Pons (tissue), 1 donor: ENCODE measurements around the gene KRTAP4-1.
"Not testable (repeated sequence)": the region's sequence is repeated elsewhere in the genome, so short reads cannot be mapped to it uniquely, and the experiment has no call there.

ENCODE experiments used
- DNase-seq: peaks from one replicate; pipeline ENCODE4 v3.0.0-alpha.2; 2016; ENCODE audit warnings: low spot score

Gene KRTAP4-1

GRCh38 chr17:41184480-41184961 is at the start of gene KRTAP4-1:
TSS of gene KRTAP4-1 (minus strand) at chr17:41184911. CDS start at chr17:41184854, 57 bp downstream.
- no peak for DNase-seq

- DNase-seq = not testable (repeated sequence)
Observed at GRCh38 chr17:41232399-41233105, 47.8 kb upstream of the KRTAP4-1 start, which contains the start of gene KRTAP9-3. TSS of gene KRTAP9-3 (plus strand) at chr17:41232449. CDS start at chr17:41232502, 53 bp downstream.

DNA sequence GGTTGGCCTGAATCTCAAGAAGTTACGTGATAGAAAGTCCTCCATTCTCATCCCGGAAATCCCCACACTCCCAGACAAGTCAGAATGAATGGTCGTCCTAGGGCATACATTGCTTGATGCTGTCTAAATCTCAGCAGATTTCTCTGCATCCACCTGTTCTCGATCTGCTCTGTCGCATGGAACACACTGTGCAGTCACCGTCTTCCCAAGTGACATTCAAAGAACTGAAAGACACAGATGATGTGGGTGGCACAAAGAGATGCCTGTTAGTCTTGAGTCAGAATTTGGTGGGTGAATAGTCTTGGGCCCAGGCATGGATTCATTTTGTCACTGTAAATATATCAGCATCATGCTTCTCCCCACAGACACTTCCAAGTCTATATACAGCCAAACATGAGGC is 47.0 kb upstream of the KRTAP4-1 start:
- DNase-seq = no peak

GRCh38 chr17:41230094-41230493 is 45.4 kb upstream of the KRTAP4-1 start:
- no peak for DNase-seq

- not testable (repeated sequence) for DNase-seq
Observed at GRCh38 chr17:41226598-41227095, 41.9 kb upstream of the KRTAP4-1 start, which contains the start of gene KRTAP9-2. TSS of gene KRTAP9-2 (plus strand) at chr17:41226648. CDS start at chr17:41226655, 7 bp downstream.

DNA sequence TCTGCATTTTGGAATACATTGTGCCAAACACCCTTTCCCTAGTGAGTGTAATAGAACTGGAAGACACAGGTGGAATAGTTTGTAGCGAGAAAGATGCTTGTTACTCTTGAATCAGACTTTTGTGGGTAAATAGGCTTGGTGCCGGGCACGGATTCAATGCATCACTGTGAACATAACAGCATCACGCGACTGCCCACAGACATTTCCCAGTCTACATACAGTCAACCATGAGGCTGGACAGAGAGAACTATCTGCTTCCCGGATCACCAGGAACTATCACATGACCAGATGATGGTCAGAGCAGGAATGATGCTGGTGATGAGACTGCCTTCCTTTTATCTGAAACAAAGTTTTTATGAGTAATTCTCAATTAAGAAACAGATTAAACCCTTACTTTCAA is 41.3 kb upstream of the KRTAP4-1 start:
- DNase-seq = no peak

- no peak for DNase-seq
Observed at GRCh38 chr17:41223821-41224220, 39.1 kb upstream of the KRTAP4-1 start.

GRCh38 chr17:41215681-41216080 is 31.0 kb upstream of the KRTAP4-1 start:
- no peak for DNase-seq

DNA sequence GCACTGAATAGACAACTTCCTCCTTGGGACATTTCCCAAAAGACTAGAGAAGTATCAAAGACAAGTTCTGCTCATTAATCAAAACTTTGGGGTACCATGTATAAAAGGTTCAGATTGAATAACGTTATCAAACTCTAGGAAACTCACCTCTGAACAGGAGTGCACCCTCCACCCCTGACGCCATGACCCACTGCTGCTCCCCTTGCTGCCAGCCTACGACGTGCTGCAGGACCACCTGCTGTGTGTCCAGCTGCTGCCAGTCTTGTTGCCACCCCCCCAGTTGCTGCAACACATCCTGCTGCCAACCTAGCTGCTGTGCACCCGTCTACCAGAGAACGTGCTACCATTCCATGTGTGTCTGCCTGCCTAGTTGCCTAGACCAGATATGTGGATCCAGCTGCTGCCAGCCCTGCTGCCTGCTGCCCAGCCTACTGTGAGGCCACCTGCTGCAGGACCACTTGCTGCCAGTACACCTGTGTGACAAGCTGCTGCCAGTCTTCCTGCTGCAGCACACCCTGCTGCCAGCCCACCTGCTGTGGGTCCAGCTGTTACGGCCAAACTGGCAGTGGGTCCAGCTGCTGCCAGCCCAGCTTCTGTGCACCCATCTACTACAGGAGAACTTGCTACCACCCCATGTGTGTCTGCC is 27.9 kb upstream of the KRTAP4-1 start:
- no peak for DNase-seq

GRCh38 chr17:41211845-41212466 is 27.2 kb upstream of the KRTAP4-1 start:
- no peak for DNase-seq

- no peak for DNase-seq
Observed at GRCh38 chr17:41199421-41200078, 14.8 kb upstream of the KRTAP4-1 start.

GRCh38 chr17:41196068-41196467 is 11.4 kb upstream of the KRTAP4-1 start:
- no peak for DNase-seq

DNA sequence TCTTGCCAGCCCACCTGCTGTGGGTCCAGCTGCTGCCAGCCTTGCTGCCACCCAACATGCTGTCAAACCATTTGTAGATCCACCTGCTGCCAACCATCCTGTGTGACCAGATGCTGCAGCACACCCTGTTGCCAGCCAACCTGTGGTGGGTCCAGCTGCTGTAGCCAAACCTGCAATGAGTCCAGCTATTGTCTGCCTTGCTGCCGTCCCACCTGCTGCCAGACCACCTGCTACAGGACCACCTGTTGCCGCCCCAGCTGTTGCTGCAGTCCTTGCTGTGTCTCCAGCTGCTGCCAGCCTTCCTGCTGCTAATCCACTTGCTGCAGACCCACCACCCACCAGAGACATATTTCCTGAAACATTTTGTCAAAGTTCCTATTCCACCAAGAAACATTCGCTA is 5.6 kb upstream of the KRTAP4-1 start:
- no peak for DNase-seq

GRCh38 chr17:41189837-41190318 is 5.2 kb upstream of the KRTAP4-1 start, which contains the start of gene KRTAP9-1:
TSS of gene KRTAP9-1 (plus strand) at chr17:41189887. CDS start at chr17:41189887, 0 bp downstream.
- DNase-seq = not testable (repeated sequence)

DNA sequence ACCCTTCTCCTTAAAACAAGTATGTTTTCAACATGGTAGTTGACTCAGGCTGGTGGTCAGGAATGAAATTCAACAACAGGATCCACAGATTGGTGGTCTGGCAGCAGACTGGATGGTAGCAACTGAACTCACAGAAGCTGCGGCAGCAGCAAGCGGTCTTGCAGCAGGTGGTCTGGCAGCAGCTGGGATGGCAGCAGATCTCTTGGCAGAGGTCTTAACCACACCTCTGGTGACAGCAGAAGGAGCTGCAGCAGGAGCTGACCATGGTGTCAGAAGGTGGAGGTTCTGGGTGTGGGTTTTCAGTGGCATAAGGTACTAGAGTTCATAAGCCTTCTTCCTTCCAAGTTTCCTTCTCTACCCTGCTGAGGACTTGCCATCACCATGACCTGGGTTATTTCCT is 2.2 kb upstream of the KRTAP4-1 start:
- DNase-seq = no peak

- no peak for DNase-seq
Observed at GRCh38 chr17:41185001-41185400, 290 bp upstream of the KRTAP4-1 start.

DNA sequence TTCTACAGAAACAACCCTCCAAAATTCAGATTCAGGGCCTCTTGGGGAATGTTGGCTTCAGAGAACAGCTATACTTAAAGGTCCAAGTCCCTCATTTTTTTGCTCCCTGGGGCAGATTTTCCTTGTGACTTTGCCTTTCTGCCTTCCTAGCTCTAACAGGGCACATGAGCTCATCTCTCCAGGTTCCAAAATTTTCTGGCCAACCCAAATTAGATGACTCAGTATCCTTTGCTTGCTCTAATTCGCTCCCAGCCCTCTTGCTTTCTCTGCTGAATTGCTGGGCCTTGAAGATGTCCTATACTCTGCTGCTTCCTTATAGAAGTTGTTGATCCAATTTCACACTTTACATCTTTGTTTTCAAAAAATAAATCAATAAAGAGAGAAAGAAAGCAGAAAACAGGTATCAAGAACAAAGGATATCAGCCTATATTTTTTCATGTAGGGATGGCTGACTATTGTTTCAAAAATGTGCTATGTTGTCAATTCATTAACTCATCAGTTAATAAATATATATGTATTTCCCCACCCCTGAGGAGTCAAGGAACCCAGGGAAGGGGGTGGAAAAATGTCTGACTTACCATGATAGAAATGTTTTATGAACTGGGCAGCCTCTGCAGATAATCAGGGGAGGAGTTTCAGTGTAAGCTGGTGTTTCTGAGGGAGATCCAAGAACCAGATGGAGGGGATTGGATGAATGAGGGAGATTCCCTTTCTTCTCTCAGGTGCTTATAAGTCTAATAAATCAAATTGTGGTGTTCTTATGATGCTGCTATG is 5.7 kb downstream of the KRTAP4-1 start:
- no peak for DNase-seq

DNA sequence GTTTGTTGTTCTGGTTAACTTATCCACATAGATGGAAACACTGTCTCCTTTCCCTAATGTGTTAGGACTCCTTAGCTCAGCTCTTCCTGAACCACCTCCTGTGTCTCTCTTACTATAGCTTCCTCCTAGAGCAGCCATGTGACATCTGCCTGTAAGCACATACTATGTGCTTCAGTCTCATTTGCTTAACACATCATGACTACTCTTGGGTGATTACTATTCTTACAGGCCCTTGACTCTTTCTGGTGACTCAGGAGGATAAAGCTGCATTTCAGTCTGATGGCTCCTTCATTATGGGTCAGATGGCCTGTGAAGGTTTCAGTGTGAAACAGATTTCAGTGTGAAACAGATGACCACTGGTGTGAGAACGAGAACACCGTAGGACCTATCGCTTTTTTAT is 6.4 kb downstream of the KRTAP4-1 start:
- peak; percentile 26 for DNase-seq

- DNase-seq = no peak
Observed at GRCh38 chr17:41177727-41178271, 6.9 kb downstream of the KRTAP4-1 start, which contains the start of gene KRTAP4-2. TSS of gene KRTAP4-2 (minus strand) at chr17:41178221. CDS start at chr17:41178164, 57 bp downstream.

DNA sequence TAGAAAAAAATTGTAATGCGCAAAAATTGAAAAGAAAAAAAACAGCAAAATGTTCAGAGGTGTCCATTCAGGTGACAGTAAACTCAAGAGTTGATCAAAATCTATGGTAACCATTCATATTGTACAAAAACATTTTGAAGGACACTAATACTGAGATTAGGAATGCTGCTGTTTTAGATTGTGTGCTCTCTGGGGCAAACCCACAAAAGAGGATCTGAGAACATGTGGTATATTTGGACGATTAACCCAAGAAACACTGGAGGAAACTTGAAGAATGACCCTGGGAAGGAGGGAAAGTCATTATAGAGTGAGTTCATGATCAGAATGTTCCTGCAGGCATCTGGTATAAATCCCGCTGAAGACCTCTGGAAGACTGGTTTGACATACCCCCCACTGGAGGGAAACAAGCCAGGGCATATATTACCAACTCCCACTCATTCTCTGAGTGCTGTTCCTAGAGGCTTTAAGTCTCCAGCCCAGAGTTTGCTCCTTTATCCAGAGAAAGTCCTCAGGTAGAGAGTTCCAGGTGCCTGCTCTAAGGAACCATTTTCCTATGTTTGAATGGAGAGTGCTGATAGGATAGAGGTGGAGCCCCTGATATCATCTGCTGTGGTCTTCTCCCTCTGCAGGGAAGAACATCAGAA is 7.8 kb downstream of the KRTAP4-1 start:
- peak; percentile 4 for DNase-seq
